ENCODE measurements around the gene TPH1.
"Not testable (repeated sequence)": the region's sequence is repeated elsewhere in the genome, so short reads cannot be mapped to it uniquely, and the experiment has no call there.

Gene TPH1

DNA sequence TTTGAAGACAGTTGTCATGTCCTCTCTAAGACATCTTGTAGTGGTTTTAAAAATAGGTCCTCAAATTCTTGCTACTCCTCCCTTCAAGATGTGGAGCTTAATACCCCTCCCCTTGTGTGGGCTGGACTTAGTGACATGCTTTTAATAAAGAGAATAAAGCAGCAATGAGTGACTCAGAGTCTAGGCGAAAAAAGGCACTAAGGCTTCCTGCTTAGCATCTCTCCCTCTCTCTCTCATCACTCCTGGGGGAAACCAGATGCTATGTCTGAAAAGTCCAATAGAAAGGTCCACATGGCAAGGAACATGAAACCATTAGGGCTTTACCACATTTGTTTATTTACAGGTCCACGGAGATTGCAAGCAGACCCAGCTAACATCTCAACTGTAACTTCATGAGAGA, 44.9 kb downstream of the TPH1 start:
- TF ChIP-seq CTCF (IDR thresholded peaks at IDR 0.05; ENCODE audit: insufficient read depth, missing control alignments): no peak
- DNase-seq (ENCODE audit: insufficient read length, low spot score) (no peak), FAIRE-seq (no peak)

GRCh38 chr11:18000760-18001159, 45.3 kb downstream of the TPH1 start:
- no peak for FAIRE-seq
- no peak for TF ChIP-seq CTCF (IDR thresholded peaks at IDR 0.05; ENCODE audit: insufficient read depth, missing control alignments)

GRCh38 chr11:18000128-18000527, 45.9 kb downstream of the TPH1 start:
- not testable (repeated sequence) for DNase-seq (ENCODE audit: insufficient read length, low spot score); FAIRE-seq

More at GRCh38 chr11:18000760-18001159, 45.3 kb downstream of the TPH1 start:
- no peak for DNase-seq (ENCODE audit: insufficient read length, low spot score)
